ENCODE results near the gene DAPK1.

- TF ChIP-seq CREB5 (CRISPR knock-in tag; IDR thresholded peaks at IDR 0.05; ENCODE audit: low read depth): no peak
- TF ChIP-seq CSDC2 (CRISPR knock-in tag; IDR thresholded peaks at IDR 0.05): no peak
- no peak for TF ChIP-seq TCF4 (CRISPR knock-in tag; IDR thresholded peaks at IDR 0.05; ENCODE audit: borderline replicate concordance)
- no peak for TF ChIP-seq ZFP3 (CRISPR knock-in tag; IDR thresholded peaks at IDR 0.05)
- no peak for TF ChIP-seq ZC3H10 (CRISPR knock-in tag; IDR thresholded peaks at IDR 0.05)
- no peak for TF ChIP-seq ESRRG (CRISPR knock-in tag; IDR thresholded peaks at IDR 0.05)
Observed at GRCh38 chr9:87530716-87531115, 33.0 kb downstream of the DAPK1 start.

Data from SK-N-SH treated with all-trans-retinoic acid at 6 μM for 48 hours (cell line).